UCSD-AML1 (cell line): ENCODE data around the gene HOXA7.

ENCODE experiments used
- DNase-seq: peaks from one replicate; lab custom pipeline; 2025; ENCODE audit not compliant: unreplicated experiment; lab: John Stamatoyannopoulos, UW

Gene HOXA7

GRCh38 chr7:27193335-27194001 is 37.0 kb upstream of the HOXA7 start:
- no peak for DNase-seq

GRCh38 chr7:27192546-27193334 is 36.3 kb upstream of the HOXA7 start:
- DNase-seq = peak; percentile 20

DNA sequence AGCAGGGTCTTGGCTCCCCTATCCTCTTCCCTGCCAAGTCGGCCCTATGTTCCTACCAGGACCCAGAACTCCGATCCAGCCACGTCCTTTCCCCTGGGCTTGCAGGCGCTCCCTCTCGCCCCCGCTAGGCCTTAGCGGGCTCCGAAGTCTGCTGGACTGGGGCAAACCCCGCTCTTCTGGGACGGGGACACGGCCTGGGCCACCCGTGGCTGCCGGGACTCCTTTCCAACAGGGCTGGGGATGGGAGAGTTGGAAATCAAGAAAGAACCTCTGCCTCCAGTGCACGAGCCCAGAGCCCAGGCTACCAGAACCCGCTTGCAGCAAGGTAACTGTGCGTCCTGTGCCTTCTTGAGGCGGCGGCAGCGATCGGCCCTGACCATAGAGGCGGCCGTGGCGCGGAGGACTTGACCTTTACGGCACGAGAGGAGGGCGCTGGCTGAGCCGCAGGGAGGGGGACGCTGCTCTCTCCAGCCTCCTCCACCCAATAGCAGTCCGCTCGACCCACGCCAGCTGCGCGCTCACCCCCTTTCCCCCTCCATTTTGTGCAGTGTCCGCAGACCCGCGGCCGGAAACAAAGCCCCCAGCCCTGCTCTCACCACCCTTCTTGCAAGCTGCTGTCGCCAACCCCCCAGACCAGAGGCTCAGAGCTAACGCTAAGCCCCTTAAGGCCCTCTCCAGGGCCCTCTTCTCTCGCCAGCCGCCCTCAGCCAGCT is 35.5 kb upstream of the HOXA7 start:
- DNase-seq = no peak

DNA sequence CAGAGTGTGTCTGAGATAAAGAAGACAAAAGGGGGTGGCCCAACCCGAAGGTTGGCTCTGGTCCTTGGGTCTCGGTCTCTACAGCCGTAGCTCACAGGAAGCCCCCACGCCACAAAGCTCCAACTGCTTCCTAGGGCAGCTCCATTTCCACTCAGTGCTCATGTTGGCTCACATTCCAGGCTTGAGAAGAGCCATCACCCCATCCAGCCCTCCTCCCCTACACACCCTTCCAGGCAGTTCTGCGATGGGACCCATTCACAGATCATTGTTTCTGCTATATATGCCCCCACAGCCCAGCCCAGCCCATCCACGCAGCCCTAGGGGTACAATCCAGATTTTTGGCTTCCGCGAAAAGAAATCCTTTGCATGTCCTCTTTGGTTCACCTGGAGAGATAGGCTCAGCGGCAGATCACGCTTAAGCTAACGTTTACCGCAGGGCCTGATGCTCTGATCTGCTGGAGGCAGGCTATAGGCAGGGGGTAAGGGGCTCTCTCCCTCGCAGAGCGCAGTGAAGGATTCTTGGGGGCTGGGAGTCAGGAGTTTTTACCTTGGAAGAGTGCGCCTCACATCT is 34.8 kb upstream of the HOXA7 start:
- no peak for DNase-seq

DNA sequence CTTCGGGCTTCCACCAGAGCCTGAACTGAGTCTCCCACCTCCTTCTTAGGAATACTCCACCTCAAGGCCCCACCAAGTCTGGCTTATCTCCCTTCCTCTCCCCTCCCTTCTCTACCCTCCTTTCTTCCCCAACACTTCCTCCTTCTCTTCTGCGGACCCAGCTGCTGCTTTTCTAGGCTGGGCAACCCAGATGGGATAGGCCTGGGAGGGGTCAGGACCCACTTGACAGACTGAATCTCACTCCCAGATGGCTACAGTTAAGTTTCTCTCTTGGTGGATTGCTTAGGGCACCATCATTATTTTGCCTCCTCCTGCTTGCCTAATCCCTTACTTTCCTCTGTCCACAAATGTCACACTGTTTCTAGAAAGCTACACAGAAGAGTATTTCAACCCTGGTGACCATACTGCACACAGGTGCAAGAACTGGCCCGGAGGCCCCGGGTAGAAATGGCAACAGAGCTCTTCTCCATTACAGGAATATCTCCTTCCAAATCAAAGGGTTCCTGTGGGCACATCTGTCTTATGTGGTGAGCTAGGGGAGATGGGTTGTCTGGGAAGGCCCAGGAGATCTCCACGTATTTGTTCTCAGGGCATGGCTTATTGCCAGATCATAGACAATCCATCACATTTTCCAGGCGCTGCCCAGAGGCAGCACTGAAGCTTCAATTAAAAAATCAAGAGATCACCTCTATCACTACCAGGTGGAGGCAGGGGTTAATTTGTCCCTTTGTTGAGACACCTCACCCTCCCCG is 33.7 kb upstream of the HOXA7 start:
- no peak for DNase-seq

- no peak for DNase-seq
Measured at GRCh38 chr7:27189295-27189996, 33.0 kb upstream of the HOXA7 start.

GRCh38 chr7:27188386-27189294 is 32.2 kb upstream of the HOXA7 start:
- peak; percentile 54 for DNase-seq

GRCh38 chr7:27187475-27188385 is 31.3 kb upstream of the HOXA7 start:
- peak; percentile 26 for DNase-seq

DNA sequence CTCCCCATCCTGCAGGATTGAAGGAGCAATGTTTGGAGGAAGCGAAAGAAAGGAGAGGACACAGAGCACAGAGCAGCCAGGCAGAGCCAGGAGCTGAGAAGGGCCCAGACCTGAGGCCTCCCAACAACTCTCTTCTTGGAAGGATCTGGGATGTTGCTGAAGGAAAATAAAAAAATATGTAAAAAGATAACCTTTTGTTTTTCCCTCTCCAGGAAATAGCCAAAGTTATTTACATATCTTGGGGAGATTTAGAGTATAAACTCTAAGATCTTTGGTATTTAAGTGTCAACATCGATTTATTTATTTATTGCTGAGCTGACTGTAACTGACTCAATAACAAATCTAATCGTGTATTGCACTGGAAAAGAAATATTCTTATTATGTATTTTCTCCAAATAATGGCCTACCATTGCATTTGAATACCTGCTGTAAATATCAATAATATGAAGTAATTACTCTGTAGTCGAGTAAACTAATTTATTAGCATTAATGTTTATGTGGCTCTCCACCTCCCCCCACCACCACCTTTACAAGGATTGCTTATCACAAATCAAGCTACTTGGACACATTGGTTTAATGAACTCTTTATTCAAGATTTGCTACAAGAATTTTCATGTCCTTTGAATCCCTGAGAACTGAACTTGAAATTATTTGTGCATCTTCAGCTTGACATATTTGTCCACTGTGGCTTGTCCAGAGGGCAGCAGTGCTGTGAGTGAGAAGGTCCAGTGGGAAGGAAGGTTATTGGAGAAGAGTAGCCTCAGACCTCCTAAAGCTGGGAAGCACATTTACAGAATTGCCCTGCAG is 30.4 kb upstream of the HOXA7 start:
- no peak for DNase-seq

- DNase-seq = peak; percentile 37
Measured at GRCh38 chr7:27185854-27186667, 29.6 kb upstream of the HOXA7 start.

- DNase-seq = peak; percentile 37
Measured at GRCh38 chr7:27185013-27185853, 28.8 kb upstream of the HOXA7 start, which contains the start of gene HOXA11. Gene HOXA11 (minus strand): TSS chr7:27185232. CDS start chr7:27185144, 88 bp downstream.

DNA sequence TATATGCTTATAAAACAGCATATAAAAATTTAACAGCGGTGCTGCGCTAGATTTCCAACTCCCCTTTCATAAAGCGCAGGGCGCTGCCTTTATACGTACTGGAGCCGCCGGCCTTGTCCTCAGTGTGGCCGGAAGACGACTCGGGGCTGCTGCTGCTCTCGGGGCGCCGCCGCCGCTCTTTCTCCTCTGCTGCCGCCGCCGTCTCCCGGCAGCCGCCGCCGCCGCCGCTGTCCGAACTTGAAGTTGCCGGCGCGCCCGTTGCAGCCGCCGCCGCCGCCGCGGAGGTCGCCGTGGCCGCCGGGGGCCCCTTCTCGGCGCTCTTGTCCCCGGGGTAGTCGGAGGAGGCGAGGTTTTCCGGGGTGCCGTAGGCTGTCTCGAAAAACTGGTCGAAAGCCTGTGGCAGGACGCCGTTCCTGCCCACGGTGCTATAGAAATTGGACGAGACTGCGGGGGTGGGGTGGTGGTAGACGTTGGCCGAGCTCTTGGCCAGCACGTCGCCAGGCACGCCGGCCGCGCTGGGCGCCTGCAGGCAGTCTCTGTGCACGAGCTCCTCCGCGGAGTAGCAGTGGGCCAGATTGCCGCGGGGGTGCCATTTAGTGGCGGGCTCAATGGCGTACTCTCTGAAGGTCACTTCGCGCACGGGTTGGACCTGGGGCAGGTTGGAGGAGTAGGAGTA is 28.0 kb upstream of the HOXA7 start:
- DNase-seq = peak; percentile 24

- no peak for DNase-seq
Measured at GRCh38 chr7:27183682-27184336, 27.3 kb upstream of the HOXA7 start.
